Liver (tissue), 3 donors: Measurements from ENCODE around the gene HMGCL.

Experiments
- FOXA2 ChIP-seq: IDR thresholded peaks from 2 replicates; pipeline ENCODE4 v1.6.1; 2016; ENCODE audit warnings: antibody characterized with exemption
- HNF4A ChIP-seq, 2 donors: conservative IDR thresholded peaks; 2 replicates each; pipeline ENCODE4 v1.6.1; 2016; ENCODE audit warnings: antibody characterized with exemption in 2 of 2, mild to moderate bottlenecking in 2 of 2
- JUND ChIP-seq, 2 donors: IDR thresholded peaks; 2 replicates each; pipeline ENCODE4 v1.6.1; 2016; ENCODE audit warnings: antibody characterized with exemption in 2 of 2
- NR2F2 ChIP-seq: IDR thresholded peaks from 2 replicates; pipeline ENCODE4 v1.6.1; 2016; ENCODE audit warnings: antibody characterized with exemption
- RAD21 ChIP-seq, 2 donors: IDR thresholded peaks; 2 replicates each; pipeline ENCODE4 v1.6.1; 2016; ENCODE audit warnings: antibody characterized with exemption in 2 of 2, mild to moderate bottlenecking in 2 of 2
- TAF1 ChIP-seq: conservative IDR thresholded peaks from 2 replicates; pipeline ENCODE4 v1.6.1; 2016; ENCODE audit warnings: antibody characterized with exemption, mild to moderate bottlenecking
- TF ChIP-seq, protein P1 (sequence below): fragments of 150-350 bp; IDR thresholded peaks from 2 replicates; pipeline ENCODE4 v1.5.1; 2017; ENCODE audit warnings: improper control_type of control experiment, low read depth, low read length; ENCODE audit not compliant: missing input control
- TF ChIP-seq, protein P2 (sequence below): IDR thresholded peaks from 2 replicates; pipeline ENCODE4 v1.6.1; 2016; ENCODE audit warnings: antibody characterized with exemption, mild to moderate bottlenecking
- TF ChIP-seq, protein P3 (sequence below): IDR thresholded peaks from 2 replicates; pipeline ENCODE4 v1.6.1; 2016; ENCODE audit warnings: antibody characterized with exemption
- TF ChIP-seq, protein P4 (sequence below): IDR thresholded peaks from 2 replicates; pipeline ENCODE4 v1.6.1; 2016; ENCODE audit warnings: antibody characterized with exemption
- donor health status: healthy.
- donor health status: healthy.

DNA sequence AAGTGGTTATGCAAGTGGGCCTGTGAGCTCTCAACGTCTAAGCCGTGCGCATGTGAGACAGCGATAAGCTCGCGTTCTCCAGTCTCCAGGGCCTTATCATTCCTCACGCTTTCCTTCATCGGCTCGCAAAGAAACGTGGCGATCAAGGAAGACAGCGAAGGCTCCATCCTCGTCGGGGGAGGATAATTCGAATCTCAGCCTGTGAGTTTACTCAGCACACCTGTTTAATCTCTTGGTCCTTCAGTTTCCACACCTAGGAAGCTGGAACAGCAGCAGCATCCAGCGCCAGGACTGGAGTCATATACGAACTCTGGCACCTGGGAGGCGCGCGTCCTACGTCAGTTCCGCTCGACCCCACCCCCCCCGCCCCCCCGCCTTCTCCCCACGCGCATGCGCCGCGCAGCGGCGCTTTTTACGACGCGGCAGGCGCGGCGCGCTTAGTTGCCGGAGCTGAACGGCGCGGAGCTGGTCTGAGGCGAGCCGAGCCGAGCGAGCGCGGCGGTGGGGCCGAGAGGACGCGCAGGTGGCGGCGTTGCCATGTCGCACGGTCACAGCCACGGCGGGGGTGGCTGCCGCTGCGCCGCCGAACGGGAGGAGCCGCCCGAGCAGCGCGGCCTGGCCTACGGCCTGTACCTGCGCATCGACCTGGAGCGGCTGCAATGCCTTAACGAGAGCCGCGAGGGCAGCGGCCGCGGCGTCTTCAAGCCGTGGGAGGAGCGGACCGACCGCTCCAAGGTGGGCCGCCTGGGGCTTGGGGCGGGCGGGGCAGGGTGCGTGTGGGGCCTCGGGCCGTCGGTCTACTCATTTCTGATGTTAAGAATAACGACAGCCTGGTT is 47.0 kb downstream of the HMGCL start, which contains the start of gene PITHD1:
- TF ChIP-seq, protein P1, sequence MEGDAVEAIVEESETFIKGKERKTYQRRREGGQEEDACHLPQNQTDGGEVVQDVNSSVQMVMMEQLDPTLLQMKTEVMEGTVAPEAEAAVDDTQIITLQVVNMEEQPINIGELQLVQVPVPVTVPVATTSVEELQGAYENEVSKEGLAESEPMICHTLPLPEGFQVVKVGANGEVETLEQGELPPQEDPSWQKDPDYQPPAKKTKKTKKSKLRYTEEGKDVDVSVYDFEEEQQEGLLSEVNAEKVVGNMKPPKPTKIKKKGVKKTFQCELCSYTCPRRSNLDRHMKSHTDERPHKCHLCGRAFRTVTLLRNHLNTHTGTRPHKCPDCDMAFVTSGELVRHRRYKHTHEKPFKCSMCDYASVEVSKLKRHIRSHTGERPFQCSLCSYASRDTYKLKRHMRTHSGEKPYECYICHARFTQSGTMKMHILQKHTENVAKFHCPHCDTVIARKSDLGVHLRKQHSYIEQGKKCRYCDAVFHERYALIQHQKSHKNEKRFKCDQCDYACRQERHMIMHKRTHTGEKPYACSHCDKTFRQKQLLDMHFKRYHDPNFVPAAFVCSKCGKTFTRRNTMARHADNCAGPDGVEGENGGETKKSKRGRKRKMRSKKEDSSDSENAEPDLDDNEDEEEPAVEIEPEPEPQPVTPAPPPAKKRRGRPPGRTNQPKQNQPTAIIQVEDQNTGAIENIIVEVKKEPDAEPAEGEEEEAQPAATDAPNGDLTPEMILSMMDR: no peak
- TF ChIP-seq, protein P2, sequence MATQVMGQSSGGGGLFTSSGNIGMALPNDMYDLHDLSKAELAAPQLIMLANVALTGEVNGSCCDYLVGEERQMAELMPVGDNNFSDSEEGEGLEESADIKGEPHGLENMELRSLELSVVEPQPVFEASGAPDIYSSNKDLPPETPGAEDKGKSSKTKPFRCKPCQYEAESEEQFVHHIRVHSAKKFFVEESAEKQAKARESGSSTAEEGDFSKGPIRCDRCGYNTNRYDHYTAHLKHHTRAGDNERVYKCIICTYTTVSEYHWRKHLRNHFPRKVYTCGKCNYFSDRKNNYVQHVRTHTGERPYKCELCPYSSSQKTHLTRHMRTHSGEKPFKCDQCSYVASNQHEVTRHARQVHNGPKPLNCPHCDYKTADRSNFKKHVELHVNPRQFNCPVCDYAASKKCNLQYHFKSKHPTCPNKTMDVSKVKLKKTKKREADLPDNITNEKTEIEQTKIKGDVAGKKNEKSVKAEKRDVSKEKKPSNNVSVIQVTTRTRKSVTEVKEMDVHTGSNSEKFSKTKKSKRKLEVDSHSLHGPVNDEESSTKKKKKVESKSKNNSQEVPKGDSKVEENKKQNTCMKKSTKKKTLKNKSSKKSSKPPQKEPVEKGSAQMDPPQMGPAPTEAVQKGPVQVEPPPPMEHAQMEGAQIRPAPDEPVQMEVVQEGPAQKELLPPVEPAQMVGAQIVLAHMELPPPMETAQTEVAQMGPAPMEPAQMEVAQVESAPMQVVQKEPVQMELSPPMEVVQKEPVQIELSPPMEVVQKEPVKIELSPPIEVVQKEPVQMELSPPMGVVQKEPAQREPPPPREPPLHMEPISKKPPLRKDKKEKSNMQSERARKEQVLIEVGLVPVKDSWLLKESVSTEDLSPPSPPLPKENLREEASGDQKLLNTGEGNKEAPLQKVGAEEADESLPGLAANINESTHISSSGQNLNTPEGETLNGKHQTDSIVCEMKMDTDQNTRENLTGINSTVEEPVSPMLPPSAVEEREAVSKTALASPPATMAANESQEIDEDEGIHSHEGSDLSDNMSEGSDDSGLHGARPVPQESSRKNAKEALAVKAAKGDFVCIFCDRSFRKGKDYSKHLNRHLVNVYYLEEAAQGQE: peak; percentile 59
- TF ChIP-seq TAF1 (peak; percentile 20), NR2F2 (no peak), RAD21 (IDR thresholded peaks at IDR 0.05) (no peak), HNF4A (conservative IDR thresholded peaks at IDR 0.05) (peak; percentile 18 to 19), JUND (IDR thresholded peaks at IDR 0.05) (no peak), FOXA2 (peak; percentile 12)
- TF ChIP-seq, protein P3, sequence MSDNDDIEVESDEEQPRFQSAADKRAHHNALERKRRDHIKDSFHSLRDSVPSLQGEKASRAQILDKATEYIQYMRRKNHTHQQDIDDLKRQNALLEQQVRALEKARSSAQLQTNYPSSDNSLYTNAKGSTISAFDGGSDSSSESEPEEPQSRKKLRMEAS: peak; percentile 51
- TF ChIP-seq, protein P4, sequence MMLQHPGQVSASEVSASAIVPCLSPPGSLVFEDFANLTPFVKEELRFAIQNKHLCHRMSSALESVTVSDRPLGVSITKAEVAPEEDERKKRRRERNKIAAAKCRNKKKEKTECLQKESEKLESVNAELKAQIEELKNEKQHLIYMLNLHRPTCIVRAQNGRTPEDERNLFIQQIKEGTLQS: no peak
